Endothelial cell of umbilical vein (primary cell): ENCODE data around the gene FBXL19. TPM values are rescaled to one million over a fixed set of nuclear protein-coding genes. Genes with fewer than 3 reads are reported as not detected.

Experiments used
- BruUV-seq: library from RNA; stranded (reverse); fragments of 400-500 nt; replicated peaks from 2 replicates; lab custom pipeline; 2021; lab: Mats Ljungman, UMichigan
- CTCF ChIA-PET: fragments of 300-600, 350-600 bp; sonication (Branson Sonifier 250); formaldehyde crosslinking; loops from one replicate; lab custom pipeline; 2021; ENCODE audit warnings: antibody characterized with exemption, inconsistent platforms; lab: Charles Lee
- POLR2A ChIA-PET: fragments of 300-600, 350-600 bp; sonication (Branson Sonifier 250); formaldehyde crosslinking; loops from one replicate; lab custom pipeline; 2021; ENCODE audit warnings: antibody characterized with exemption, inconsistent platforms; lab: Charles Lee
- DNase-seq: peaks from one replicate; pipeline ENCODE4 v3.0.0-alpha.2; 2011; ENCODE audit warnings: low read depth, low spot score
- FAIRE-seq: peaks from 2 replicates; lab custom pipeline; 2011; peaks lifted over from hg19 to GRCh38; lab: Jason Lieb, UNC
- H2AFZ ChIP-seq: 2 replicates; pipeline ENCODE4 v1.6.0; 2012; ENCODE audit warnings: low read depth, low read length, control low read depth, inconsistent platforms
- H3K27ac ChIP-seq: 2 replicates; pipeline ENCODE4 v1.5.1; 2011; ENCODE audit warnings: low read depth, mild to moderate bottlenecking, control low read depth, low read length, moderate library complexity; ENCODE audit not compliant: insufficient read depth
- H3K27me3 ChIP-seq, 2 experiments: 2 replicates each; pipeline versions ENCODE4 v1.6.0 to v1.6.1; 2011; ENCODE audit warnings: low read length in 2 of 2, mixed read lengths in 1 of 2; ENCODE audit not compliant: control insufficient read depth in 2 of 2, insufficient read depth in 2 of 2
- H3K36me3 ChIP-seq, 2 experiments: 2 replicates in 1 of 2; 3 replicates in 1 of 2; pipeline ENCODE4 v1.5.1; 2011; ENCODE audit warnings: low read length in 2 of 2, mild to moderate bottlenecking in 1 of 2, moderate library complexity in 1 of 2; ENCODE audit not compliant: control insufficient read depth in 2 of 2, insufficient read depth in 2 of 2; ENCODE audit errors: extremely low read depth in 1 of 2
- H3K4me1 ChIP-seq: 3 replicates; pipeline ENCODE4 v1.5.1; 2011; ENCODE audit warnings: mild to moderate bottlenecking, low read length; ENCODE audit not compliant: control insufficient read depth, insufficient read depth; ENCODE audit errors: extremely low read depth
- H3K4me2 ChIP-seq: 2 replicates; pipeline ENCODE4 v1.6.1; 2011; ENCODE audit warnings: low read length, control low read depth, mixed read lengths; ENCODE audit not compliant: insufficient read depth
- H3K4me3 ChIP-seq, 3 experiments: fragments of 200-600 bp in 1 of 3; sonication (generic), shearing (Covaris generic) in 1 of 3; replicated peaks in 1 of 3; 2 replicates each; pipeline ENCODE4 v1.5.1; 2011 to 2016; ENCODE audit warnings: control low read depth in 3 of 3, low read length in 3 of 3, mild to moderate bottlenecking in 2 of 3, inconsistent platforms in 1 of 3, low read depth in 1 of 3, moderate library complexity in 1 of 3; ENCODE audit not compliant: insufficient read depth in 1 of 3
- H3K79me2 ChIP-seq: 2 replicates; pipeline ENCODE4 v1.6.0; 2012; ENCODE audit warnings: low read length, inconsistent platforms; ENCODE audit not compliant: control insufficient read depth, insufficient read depth
- H3K9ac ChIP-seq: replicated peaks from 2 replicates; pipeline ENCODE3; 2011; ENCODE audit warnings: low read length, control low read depth; ENCODE audit not compliant: insufficient read depth; ENCODE audit errors: extremely low read depth
- H3K9me1 ChIP-seq: replicated peaks from 3 replicates; pipeline ENCODE4 v1.6.0; 2011; ENCODE audit warnings: mild to moderate bottlenecking, low read length; ENCODE audit not compliant: control insufficient read depth, insufficient read depth; ENCODE audit errors: extremely low read depth
- H3K9me3 ChIP-seq: replicated peaks from 2 replicates; pipeline ENCODE4 v1.5.1; 2012; ENCODE audit warnings: low read length, inconsistent platforms; ENCODE audit not compliant: control insufficient read depth, insufficient read depth
- H4K20me1 ChIP-seq: replicated peaks from 2 replicates; pipeline ENCODE3; 2011; ENCODE audit warnings: mild to moderate bottlenecking, low read length; ENCODE audit not compliant: control insufficient read depth, insufficient read depth; ENCODE audit errors: extremely low read depth
- GATA2 ChIP-seq: IDR thresholded peaks from 2 replicates; pipeline ENCODE4 v1.7.0; 2011; ENCODE audit warnings: low read depth, mild to moderate bottlenecking, moderate library complexity, mixed read lengths, low read length; ENCODE audit not compliant: insufficient read length, insufficient read depth
- JUN ChIP-seq: IDR thresholded peaks from 2 replicates; pipeline ENCODE4 v1.6.1; 2011; ENCODE audit warnings: borderline replicate concordance, low read depth; ENCODE audit not compliant: insufficient read length, insufficient read depth
- POLR2A ChIP-seq: IDR thresholded peaks from 2 replicates; pipeline ENCODE4 v1.6.1; 2012; ENCODE audit warnings: low read depth, mild to moderate bottlenecking, control low read depth, low read length
- POLR2AphosphoS5 ChIP-seq: IDR thresholded peaks from 2 replicates; pipeline ENCODE4 v1.6.1; 2012; ENCODE audit warnings: low read depth, mild to moderate bottlenecking, control low read depth, low read length, moderate library complexity; ENCODE audit not compliant: insufficient read depth
- dilution Hi-C: fragments of 300-500 bp; cut with MboI; formaldehyde crosslinking; loops from one replicate; pipeline ENCODE4 v1.15.0; 2019; ENCODE audit warnings: low sequenced_read_pairs; ENCODE audit not compliant: extremely low pct_ligation_motif_present
- intact Hi-C: fragments of 100-400 bp; cut with micrococcal nuclease; formaldehyde crosslinking; loops from one replicate; pipeline ENCODE4 v1.10.0; 2022
- polyA plus RNA-seq, 4 experiments: library from polyadenylated mRNA; depleted of rRNA in 3 of 4; stranded (reverse) in 3 of 4; unstranded in 1 of 4; fragments of >200 nt; gene quantifications; 2 replicates each; pipeline versions ENCODE4 v1.2.1 to v1.2.3, GENCODE V29; 2011 to 2012; ENCODE audit warnings: missing spikeins in 1 of 4
- total RNA-seq: library from RNA; stranded (reverse); gene quantifications from 2 replicates; pipeline ENCODE4 v1.2.3, GENCODE V29; 2021
- TF ChIP-seq, protein P1 (sequence below): IDR thresholded peaks from 2 replicates; pipeline ENCODE4 v1.6.1; 2011; ENCODE audit not compliant: insufficient read depth, insufficient read length
- TF ChIP-seq, protein P2 (sequence below), 2 donors: IDR thresholded peaks; 1 replicate in 1 of 2; 2 replicates in 1 of 2; pipeline ENCODE4 v1.5.1; 2011; ENCODE audit warnings: low read length in 2 of 2, mild to moderate bottlenecking in 2 of 2, moderate library complexity in 2 of 2, control low read depth in 1 of 2, inconsistent platforms in 1 of 2, low read depth in 1 of 2; ENCODE audit not compliant: insufficient read depth in 1 of 2; ENCODE audit errors: extremely low read depth in 1 of 2

The FBXL19 gene
- total and polyA plus RNA-seq, 2 donors (not counting 3 experiments of a cell fraction or from before 2014, with no cell fraction given): 22.1 to 38.0 TPM

DNA sequence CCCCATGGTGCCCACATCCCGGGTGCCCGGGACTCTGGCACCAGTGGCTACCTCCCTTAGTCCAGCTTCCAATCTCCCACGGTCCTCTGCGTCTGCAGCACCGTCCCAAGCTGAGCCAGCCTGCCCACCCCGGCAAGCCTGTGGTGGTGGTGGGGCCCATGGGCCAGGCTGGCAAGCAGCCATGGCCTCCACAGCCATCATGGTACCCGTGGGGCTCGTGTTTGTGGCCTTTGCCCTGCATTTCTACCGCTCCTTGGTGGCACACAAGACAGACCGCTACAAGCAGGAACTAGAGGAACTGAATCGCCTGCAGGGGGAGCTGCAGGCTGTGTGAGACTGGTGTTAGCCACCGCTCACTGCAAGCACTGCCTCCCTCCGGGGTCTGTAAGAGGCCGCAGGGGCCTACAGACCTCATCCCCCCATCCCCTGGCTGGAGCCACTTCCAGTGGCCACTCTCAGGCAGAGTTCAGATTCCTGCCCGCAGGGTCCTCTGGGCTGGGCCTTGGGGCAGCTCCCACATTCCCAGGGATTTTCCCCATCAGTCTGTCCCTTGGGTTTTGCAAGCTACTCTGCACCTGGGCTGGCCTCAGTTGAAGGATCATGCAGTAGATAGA, 30.2 kb downstream of the FBXL19 start:
- H3K9me1 ChIP-seq: no peaks in the 10 kb centered on the region
- no peak for TF ChIP-seq JUN
- TF ChIP-seq, protein P1, sequence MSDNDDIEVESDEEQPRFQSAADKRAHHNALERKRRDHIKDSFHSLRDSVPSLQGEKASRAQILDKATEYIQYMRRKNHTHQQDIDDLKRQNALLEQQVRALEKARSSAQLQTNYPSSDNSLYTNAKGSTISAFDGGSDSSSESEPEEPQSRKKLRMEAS: no peak
- no peak for TF ChIP-seq POLR2A
- no peak for TF ChIP-seq GATA2
- TF ChIP-seq POLR2AphosphoS5: peak; percentile 12
- TF ChIP-seq, protein P2, sequence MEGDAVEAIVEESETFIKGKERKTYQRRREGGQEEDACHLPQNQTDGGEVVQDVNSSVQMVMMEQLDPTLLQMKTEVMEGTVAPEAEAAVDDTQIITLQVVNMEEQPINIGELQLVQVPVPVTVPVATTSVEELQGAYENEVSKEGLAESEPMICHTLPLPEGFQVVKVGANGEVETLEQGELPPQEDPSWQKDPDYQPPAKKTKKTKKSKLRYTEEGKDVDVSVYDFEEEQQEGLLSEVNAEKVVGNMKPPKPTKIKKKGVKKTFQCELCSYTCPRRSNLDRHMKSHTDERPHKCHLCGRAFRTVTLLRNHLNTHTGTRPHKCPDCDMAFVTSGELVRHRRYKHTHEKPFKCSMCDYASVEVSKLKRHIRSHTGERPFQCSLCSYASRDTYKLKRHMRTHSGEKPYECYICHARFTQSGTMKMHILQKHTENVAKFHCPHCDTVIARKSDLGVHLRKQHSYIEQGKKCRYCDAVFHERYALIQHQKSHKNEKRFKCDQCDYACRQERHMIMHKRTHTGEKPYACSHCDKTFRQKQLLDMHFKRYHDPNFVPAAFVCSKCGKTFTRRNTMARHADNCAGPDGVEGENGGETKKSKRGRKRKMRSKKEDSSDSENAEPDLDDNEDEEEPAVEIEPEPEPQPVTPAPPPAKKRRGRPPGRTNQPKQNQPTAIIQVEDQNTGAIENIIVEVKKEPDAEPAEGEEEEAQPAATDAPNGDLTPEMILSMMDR (IDR thresholded peaks at IDR 0.05; ENCODE audit: extremely low read depth in 1 of 2, insufficient read depth in 1 of 2, low read depth in 1 of 2, low read length in 2 of 2): peak; percentile 79 to 90
- POLR2A ChIA-PET: interaction anchor here (0.6 to 1.9 kb wide), 3 partner anchors 11 to 226 kb away, joined by 3 to 4 read pairs (median 4); partner anchors contain the start of gene FUS
- no peak overlapping the region for H3K27ac ChIP-seq
- intact Hi-C loops (loop anchor here (1.0 kb wide), 4 partner anchors 142 to 490 kb away; partner anchors contain the start of gene FUS), dilution Hi-C loops (no loop called here)
- FAIRE-seq: peak; percentile 88
- no peak overlapping the region for H2AFZ ChIP-seq
- H3K4me3 ChIP-seq: no peak overlapping the region
- CTCF ChIA-PET: interaction anchor here (0.6 to 3.5 kb wide), 26 partner anchors 9 to 915 kb away, joined by 3 to 29 read pairs (median 4); partner anchors contain the start of genes ARMC5, FUS, KAT8 and VKORC1
- no peaks in the 10 kb centered on the region for H3K36me3 ChIP-seq
- DNase-seq: peak; percentile 80
- no peaks in the 10 kb centered on the region for H3K9me3 ChIP-seq
- peaks cover 22% of the 10 kb centered on the region for H3K4me1 ChIP-seq
- H3K79me2 ChIP-seq: peaks cover 4% of the 10 kb centered on the region
- H3K4me2 ChIP-seq: no peak overlapping the region
- H3K27me3 ChIP-seq: no peaks in the 10 kb centered on the region
- BruUV-seq: no TSS peak
- no peaks in the 10 kb centered on the region for H4K20me1 ChIP-seq
- no peak overlapping the region for H3K9ac ChIP-seq
